Hematopoietic multipotent progenitor cell (in vitro differentiated cells): ENCODE results near the gene PCSK2. TPM values are rescaled to one million over a fixed set of nuclear protein-coding genes. Genes with fewer than 3 reads are reported as not detected.
"Not testable (repeated sequence)": the region's sequence is repeated elsewhere in the genome, so short reads cannot be mapped to it uniquely, and the experiment has no call there.

ENCODE experiments used
- DNase-seq, 3 donors: peaks; one replicate each; pipeline ENCODE4 v3.0.0-alpha.2; 2011 to 2015; ENCODE audit warnings: low read depth in 2 of 3, low spot score in 2 of 3
- total RNA-seq: library from RNA; depleted of rRNA; stranded (reverse); fragments of >200 nt; gene quantifications from one replicate; pipeline ENCODE4 v1.2.3, GENCODE V29; 2012

Gene PCSK2, protein sequence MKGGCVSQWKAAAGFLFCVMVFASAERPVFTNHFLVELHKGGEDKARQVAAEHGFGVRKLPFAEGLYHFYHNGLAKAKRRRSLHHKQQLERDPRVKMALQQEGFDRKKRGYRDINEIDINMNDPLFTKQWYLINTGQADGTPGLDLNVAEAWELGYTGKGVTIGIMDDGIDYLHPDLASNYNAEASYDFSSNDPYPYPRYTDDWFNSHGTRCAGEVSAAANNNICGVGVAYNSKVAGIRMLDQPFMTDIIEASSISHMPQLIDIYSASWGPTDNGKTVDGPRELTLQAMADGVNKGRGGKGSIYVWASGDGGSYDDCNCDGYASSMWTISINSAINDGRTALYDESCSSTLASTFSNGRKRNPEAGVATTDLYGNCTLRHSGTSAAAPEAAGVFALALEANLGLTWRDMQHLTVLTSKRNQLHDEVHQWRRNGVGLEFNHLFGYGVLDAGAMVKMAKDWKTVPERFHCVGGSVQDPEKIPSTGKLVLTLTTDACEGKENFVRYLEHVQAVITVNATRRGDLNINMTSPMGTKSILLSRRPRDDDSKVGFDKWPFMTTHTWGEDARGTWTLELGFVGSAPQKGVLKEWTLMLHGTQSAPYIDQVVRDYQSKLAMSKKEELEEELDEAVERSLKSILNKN
- total RNA-seq: under 0.01 TPM

DNA sequence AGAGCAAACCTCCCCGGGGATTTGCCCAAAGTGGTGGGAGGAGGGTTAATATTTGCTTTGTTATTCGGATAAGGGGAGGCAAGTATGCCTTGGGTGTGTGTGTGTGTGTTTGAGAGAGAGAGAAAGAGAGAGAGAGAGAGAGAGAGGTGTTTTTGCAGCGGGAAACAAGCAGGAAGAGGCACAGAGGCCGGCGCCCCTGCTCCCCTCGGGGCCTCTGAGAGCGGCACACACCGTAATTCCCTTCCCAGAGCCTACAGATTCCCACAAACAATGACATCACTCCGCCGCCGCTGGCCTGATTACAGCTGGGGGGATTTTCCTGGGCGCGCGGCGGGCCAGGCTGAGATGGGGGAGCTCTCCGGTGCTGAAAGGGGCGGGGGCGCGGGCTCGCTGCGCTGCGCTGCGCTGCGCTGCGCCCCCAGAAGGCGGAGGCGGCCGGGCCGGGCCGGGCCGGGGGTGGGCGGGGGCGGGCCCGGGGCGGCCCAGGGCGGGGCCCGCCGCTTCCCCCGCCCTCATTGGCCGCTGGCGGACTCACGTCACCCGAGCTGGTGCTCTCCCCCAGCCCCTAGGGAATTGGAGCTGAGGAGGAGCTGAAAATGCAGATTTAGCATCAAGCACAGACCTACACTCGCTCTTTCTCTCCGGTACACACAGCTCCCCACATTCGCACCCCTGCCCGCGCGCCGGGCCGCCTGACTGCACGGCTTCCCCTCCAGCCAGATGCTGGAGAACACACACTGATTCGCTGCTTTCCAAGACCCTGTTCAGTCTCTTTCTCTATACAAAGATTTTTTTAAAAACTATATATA lies at the start of gene PCSK2:
Gene PCSK2 (plus strand): TSS at position 631 of the 809 bp plus-strand sequence. CDS start 266 bp downstream, outside the sequence.
- peak in 1 of 3 donors; percentile 5 for DNase-seq

DNA sequence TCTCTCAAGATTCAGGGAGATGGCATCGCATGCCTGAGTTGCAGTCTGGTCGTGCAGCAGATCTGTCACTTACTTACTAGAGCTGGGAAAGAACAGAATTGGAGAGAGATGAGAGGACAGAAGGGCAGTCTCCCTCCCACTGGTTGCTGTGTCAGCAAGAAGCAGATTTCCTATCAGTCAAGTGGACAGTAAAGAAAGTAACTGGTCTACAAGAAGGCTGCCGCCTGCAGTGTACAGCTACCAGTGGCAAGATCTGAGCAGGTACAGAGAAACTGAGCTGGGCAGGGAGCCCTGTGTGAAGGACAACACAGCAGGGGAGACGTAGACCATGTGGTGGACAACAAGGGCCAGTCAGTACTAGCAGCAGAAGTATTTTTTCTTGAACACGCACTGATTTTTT lies 49.5 kb upstream of the PCSK2 start:
- DNase-seq: no peak

DNA sequence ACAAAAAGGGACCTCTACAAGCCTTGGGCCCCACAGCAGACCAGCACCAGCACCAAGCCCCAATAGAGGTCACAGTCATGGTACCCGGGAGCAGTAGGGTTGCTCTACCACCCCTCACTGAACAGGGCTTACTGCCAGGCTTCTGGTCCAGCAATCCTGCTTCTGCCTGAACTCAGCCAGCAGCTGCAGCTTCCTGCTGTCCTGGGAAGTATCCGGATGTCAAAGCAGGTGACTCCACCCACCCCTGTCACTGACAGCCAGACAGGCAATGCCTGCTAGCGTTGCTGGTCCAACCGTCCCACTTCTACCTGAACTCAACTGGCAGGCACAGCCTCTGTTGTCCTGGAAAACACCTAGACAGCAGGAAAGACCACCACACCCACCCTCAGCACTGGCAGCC lies 47.0 kb upstream of the PCSK2 start:
- no peak for DNase-seq

DNA sequence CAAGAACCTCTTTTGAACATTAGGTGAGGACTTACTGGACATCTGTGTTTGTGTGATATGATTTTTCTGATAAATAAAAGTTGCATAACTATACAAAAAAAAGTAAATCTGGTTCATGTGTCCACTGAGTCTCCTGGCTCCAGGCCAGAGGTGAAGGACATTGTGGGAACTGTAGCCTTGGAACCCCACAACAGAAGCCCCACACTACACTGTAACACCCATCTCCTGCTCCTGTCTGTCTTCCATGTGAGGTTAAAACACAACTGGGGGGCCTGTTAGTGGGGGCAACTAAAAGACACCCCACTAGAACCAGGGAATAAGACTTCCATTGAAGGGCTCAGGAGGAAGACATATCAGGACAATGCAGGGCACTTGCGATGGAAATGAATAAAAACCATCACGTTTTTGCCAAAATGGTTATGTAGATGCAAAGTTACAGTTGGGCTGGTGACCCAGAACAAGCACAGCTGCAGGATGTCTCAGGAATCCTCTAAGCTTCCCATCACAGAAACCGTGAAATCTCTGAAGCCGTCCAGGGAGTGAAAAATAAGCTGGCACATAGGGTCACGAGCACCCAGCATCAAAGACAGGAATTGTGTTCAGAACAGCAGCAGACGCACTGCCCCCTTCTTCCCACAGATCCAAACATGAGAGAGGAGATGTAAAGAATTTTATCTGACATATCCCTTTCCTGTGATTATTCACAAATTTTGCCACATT lies 36.7 kb upstream of the PCSK2 start:
- no peak for DNase-seq

DNA sequence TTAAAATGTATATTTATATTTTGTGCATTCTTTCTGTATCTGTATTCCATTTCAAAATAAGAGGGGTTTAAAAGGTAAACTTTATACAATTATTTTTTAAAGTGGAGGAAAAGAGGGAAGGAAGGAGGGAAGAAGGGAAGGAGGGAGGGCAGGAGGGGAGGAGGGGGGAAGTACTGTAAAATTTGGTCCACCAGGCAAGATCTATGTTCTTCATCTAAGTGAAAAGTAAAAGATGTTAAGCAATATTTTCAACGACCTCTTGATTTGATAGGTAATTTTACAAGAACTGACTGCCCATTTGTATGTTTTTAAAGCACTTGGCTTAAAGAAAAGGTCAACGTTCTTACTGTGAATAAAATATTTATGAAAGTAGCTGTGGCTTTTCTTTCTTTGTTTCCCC lies 29.8 kb upstream of the PCSK2 start:
- no peak for DNase-seq

DNA sequence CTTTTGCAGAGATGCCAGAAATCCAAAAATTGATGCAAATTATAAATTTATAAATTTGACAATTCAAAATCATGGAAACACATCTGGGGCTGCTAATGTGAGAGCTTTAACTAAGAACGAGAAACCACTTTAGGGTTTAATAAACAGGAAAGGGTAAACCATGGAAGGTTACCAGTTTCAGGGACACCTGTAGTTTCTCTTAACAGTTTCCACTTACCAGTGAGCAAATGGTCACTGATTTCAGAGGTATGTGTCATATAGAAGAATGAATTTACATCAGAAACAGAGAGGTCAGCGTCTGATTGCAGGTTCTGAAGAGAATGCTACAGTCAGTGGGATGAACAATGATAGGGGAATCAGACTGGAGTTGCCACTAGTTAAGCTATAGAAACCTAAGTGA lies 24.8 kb upstream of the PCSK2 start:
- no peak for DNase-seq

DNA sequence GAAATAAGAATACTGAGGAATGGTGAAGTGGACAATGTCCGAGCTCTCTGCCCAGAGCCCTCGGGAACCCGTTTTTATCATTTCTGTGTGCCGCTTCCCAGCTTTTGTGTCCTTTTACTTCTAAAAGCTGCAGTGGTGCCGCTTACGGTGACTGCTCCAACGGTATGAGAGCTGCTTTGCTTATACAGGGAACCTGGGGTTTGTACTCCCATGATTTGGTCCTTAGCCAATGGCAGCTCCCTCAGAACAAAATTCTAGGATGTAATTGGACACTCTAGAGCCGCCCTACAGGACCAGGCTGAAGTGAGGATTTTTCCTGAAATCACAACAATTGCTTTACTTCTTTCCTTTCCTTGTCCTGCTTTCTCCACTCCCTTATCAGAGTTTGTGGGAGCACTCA lies 24.2 kb upstream of the PCSK2 start:
- DNase-seq: no peak

DNA sequence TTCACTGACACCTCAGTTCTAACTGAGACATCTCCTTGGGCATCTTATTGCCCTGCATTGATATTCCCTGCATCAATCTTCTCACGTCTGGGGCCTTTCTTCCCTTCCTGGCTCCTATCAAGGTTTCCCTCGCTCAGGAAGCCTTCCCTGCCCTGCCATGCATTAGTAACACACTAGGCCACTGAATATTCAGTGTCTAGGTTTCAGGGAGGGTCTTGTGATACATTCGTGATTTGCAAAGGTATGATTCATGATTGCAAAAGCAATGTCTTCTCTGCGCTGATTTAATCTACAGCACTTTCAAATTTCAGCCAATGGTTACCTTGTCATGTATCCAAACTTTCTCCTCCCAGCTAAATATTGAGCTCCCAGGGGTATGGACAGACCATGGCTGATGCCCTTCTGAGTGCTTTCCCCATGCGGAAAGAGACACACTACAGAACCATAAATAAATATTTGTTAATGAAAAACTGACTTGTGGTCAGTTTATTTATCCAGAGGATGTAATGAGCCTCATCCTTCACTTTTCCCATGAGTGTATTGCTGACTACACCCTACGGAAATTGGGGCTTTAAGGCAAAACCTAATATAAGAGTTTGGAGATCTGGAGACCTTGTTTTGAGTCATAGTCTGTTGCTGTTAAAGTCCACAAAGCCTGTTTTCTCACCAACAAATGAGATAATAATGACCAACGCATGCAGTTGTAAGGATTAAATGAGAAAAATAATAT lies 21.6 kb upstream of the PCSK2 start:
- no peak for DNase-seq

DNA sequence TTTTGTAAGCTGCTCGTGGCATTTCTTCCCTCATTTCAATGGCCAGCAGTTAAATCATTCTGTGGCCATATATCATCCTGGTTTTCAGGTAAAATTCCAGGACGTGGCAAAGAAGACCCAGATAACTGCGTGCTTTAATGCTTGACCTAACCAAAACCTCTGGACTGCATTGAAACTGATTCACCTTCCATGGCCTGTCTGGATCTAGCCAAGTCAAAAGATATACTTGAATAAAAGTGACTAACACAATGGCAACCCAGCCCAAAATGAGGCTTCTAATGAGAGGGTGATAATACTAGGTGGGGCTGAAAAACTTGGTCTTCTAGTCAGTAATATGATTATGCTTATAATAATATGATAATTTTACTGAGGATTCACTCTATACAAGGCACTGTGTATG lies 16.5 kb upstream of the PCSK2 start:
- no peak for DNase-seq

DNA sequence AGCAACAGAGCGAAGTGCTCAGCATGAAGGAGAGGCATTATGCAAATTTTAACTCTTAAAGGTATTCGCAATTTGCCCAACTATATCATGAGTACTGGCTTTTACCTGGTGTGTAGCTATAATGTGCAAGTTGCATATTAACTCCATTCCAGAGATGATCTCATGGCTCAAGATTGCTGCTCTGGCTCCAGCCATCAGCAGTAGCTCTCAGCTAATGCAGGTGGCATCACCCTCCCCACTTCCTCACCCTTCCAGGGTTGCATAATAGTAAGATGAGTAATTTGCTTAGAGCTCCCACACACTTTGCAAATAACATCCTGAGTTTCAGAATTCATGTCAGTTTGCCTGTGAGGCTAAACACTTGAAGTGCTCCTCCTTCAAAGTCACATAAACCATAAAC lies 15.9 kb upstream of the PCSK2 start:
- DNase-seq: no peak

DNA sequence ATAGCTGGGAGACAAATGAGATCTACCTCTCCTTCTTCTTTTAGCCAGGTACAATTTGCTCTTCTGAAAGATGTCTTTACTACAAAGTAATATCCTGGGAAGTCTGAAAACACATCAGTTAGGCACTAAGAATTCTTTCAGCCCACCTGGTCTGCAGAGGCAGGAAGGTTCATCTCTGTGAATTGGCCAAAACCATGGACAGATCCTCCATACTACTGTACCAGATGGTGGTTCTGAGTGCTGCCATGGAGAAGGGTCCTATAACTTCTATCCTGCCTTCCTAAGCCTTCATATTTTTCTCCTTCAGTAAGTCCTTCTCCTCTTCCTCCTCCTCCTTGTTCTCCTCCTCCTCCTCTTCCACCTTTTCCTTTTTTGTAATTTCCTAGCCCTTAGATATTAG lies 11.7 kb upstream of the PCSK2 start:
- DNase-seq: no peak

DNA sequence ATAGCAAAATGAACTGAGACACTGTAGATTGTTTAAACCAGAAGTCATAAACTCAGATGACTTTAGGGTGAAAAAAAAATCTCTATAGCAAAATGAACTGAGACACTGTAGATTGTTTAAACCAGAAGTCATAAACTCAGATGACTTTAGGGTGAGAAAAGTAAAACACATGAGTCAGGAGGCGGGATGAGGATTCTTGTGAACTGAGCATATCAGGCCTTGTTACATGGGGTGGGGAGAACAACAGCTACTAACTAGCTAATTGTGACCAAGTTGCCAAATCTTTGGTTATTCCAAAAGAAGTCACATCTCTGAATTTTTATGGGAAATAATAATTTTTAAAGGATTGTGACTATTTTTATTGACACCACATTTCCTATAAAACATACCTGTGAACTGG lies 7.0 kb upstream of the PCSK2 start:
- DNase-seq: not testable (repeated sequence)

DNA sequence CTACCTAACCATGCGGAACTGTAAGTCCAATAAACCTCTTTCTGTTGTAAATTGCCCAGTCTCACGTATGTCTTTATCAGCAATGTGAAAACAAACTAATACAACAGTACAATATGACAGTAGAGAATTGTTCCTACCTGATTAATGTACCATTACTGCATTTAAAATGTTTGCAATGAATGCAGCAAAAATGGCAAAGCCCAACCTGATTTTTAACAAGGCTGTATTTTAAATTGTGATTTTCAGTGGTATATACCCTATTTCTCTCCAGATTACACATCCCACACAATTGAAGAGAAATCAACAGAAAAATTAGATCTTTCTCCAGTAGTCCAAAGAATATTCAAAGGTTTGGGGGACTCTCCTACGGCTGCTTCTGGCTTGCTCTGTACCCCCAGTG lies 3.3 kb upstream of the PCSK2 start:
- DNase-seq: no peak

DNA sequence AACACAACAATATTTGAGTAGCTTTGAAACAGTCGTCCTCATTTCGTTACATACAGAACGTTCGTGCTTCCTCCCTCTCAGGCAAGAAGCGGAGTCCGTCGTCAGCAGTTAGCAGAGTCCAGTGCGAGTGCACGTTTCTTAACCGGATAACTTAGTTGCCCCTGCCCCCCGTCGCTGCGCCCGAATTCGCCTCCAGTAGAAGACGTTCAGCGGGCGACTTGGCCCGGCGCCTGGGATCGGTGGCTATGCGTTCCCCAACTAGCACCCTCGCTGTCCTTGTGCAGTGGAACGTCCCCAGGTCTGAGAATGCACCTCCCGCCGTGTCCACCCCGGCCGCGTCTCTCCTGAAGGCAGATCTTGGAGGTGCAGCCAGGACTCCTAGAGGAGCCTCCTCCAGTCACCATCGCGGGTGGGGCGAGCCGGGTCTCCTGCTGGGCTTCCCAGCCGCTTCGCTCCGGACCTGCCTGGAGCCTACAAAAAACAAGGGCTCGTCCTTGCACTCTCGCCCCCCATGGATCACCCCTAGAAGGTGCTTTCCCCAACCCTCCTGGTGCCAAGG lies 910 bp upstream of the PCSK2 start:
- no peak for DNase-seq

DNA sequence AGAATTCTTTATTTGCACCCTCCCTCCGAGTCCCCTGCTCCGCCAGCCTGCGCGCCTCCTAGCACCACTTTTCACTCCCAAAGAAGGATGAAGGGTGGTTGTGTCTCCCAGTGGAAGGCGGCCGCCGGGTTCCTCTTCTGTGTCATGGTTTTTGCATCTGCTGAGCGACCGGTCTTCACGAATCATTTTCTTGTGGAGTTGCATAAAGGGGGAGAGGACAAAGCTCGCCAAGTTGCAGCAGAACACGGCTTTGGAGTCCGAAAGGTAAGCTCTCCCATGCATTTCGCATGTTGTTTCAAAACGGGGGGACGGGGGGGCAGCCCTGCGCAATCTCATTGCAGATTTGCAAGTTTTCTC lies 357 bp downstream of the PCSK2 start:
- no peak for DNase-seq

DNA sequence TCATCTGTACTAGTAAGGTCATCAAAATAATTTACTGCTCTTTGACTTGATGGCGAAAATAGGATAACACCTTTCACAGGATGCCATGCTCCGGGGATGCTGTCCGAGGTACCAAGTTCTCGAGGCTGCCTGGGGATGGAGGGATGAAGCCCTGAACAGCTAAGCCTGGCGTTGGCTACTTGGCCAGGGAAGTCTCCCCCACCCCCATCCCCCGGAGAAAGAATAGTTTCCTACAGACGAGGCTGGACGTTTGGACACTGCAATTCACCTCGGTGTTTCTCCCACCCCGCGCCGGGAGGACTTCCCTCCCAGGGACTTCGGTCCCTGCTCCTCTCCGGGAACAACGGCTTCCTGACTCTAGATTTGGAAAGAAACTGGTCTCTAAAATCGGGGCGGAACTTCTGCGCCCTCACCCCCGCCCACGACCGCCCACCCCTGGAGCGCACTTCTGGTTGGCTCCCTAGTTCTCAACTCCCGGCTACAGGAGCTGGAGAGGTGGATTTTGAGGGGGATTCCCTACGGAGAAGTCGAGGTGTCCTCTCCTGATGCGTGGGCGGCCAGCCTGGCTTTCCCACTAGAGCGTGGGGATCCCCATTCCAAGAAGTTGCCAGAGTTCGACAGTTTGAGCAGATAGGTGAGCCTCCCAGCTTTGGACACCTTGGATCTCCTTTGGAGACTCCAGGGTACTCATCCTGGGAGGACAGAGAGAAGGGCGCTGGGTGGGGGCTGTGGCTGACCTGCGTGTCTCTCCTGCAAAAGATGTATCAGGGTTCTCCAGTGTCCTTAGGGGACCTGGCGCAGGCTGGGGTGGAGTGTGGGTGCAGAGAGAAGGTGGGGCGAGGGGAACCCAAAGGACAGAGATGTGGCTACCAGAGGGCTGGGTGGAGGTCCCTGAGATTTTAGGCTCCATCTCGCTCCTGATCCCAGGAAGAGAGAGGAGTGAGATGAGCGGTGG lies 1.1 kb downstream of the PCSK2 start:
- DNase-seq: no peak

DNA sequence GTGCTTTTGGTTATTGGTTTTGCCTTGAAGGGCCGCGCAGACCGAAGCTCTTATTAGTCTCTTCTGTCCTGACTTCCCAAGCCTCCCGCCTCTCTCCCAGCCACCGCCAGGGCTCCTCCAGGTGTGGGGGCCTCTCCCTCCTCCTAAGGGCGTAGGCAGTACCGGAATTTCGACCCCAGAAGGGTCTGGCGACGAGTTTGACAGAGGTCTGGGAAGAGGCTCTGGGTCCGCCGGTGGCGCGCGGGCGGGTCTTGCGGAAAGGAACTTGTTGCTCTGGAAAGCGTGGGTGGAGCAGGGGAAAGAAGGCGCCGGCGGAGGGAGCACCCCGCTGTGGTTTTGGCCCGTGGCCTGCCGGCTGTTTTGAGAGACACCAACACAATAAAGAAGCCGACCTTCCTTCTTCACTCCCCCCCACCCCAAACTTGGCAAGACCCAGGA lies 1.8 kb downstream of the PCSK2 start:
- no peak for DNase-seq

DNA sequence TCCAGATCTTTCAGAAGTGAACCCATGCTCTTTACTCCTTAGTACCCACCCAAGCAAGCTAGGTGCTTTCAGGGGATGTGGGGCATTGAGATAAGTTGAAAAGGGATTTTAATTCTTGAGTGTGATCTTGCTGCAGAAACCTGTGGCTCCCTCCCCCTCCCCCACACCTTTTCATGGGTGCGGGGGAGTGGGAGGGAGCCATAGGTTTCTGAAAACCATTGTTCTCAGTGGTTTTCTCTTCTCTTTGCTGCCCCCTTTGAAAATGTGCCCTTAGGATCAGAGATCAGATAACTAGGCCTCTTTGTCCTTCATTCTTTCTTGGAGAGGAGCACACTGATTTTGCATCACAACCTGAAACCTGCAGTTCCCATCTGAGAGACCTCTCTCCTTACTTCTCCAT lies 2.4 kb downstream of the PCSK2 start:
- no peak for DNase-seq

DNA sequence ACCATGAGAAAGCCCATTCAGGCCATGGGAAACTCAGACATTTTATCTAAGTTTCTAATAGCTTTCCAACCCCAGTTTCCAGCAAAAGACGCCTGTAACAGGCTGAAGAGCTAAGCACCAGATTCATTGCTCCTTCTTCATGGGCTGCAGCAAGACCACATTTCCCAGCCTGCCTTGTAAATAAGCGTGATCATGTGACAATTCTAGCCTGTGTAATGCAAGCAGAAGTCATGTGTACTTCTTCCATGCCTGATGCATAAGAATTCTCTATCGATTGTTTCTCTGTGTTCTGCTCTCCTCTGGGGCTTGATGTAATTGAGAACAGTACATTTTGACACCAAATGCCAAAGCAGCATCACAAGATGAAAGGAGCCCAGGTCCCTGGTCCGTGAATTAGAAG lies 6.8 kb downstream of the PCSK2 start:
- no peak for DNase-seq
